Esophagus muscularis mucosa (tissue), 4 donors: ENCODE results near the gene SLC29A4.

Experiments
- EP300 ChIP-seq: sonication (generic); formaldehyde crosslinking; IDR thresholded peaks from one replicate; pipeline ENCODE4 v1.6.1; 2017; ENCODE audit warnings: antibody characterized with exemption
- POLR2AphosphoS5 ChIP-seq, 2 donors: sonication (generic); formaldehyde crosslinking; IDR thresholded peaks; one replicate each; pipeline ENCODE4 v1.6.1; 2017; ENCODE audit warnings: antibody characterized with exemption in 2 of 2
- TF ChIP-seq, protein P1 (sequence below), 3 experiments: fragments of 200-600 bp in 2 of 3; fragments of 450-650 bp in 1 of 3; sonication (generic) in 2 of 3; IDR thresholded peaks; one replicate each; pipeline ENCODE4 v1.5.1; 2017 to 2019; ENCODE audit warnings: antibody characterized with exemption in 3 of 3, mild to moderate bottlenecking in 2 of 3, moderate library complexity in 1 of 3

DNA sequence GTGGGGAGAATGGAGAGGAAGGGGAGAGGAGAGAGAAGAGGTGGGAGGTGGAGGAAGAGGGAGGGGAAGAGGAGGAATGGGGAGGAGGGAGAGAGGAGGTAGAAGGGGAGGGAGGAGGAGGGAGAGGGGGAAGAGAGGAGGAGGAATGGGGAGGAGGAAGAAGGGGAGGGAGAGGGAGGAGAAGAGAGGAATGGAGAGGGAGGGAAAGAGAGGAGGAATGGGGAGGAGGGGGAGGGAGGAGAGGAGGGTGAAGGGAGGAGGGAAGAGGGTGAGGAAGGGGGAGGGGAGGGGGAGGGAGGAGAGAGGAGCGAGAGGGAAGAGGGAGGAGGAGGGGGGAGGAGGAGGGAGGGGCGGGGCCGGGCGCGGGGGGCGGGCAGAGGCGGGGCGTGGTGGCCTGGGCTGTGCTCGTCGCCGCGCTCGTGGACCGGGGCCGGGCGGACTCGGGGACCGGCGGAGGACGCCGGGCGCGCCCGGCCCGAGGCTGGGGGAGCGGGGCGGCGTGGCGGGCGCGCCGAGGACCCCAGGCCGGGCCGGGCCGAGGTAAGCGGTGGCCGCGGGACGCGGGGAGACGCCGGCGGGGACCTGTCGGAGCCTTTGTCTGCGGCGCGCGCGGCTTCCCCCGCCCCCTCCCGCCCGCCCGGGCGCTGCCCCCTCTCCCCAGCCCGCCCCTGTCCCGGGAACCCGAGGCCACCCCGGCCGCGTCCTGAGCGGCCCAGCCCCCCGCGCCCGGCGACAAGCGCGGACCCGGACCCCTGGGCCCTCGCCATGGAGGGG lies at the start of gene SLC29A4:
- TF ChIP-seq POLR2AphosphoS5 (IDR thresholded peaks at IDR 0.05) (no peak), EP300 (no peak)
- TF ChIP-seq, protein P1, sequence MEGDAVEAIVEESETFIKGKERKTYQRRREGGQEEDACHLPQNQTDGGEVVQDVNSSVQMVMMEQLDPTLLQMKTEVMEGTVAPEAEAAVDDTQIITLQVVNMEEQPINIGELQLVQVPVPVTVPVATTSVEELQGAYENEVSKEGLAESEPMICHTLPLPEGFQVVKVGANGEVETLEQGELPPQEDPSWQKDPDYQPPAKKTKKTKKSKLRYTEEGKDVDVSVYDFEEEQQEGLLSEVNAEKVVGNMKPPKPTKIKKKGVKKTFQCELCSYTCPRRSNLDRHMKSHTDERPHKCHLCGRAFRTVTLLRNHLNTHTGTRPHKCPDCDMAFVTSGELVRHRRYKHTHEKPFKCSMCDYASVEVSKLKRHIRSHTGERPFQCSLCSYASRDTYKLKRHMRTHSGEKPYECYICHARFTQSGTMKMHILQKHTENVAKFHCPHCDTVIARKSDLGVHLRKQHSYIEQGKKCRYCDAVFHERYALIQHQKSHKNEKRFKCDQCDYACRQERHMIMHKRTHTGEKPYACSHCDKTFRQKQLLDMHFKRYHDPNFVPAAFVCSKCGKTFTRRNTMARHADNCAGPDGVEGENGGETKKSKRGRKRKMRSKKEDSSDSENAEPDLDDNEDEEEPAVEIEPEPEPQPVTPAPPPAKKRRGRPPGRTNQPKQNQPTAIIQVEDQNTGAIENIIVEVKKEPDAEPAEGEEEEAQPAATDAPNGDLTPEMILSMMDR (IDR thresholded peaks at IDR 0.05), result no peak
